Measurements from ENCODE around the gene ECT2L. TPM values are rescaled to one million over a fixed set of nuclear protein-coding genes. Genes with fewer than 3 reads are reported as not detected.

ECT2L gene
- total RNA-seq, 4 donors from 2014 or later: 0.13 to 0.56 (median 0.23) TPM; not detected in 1

DNA sequence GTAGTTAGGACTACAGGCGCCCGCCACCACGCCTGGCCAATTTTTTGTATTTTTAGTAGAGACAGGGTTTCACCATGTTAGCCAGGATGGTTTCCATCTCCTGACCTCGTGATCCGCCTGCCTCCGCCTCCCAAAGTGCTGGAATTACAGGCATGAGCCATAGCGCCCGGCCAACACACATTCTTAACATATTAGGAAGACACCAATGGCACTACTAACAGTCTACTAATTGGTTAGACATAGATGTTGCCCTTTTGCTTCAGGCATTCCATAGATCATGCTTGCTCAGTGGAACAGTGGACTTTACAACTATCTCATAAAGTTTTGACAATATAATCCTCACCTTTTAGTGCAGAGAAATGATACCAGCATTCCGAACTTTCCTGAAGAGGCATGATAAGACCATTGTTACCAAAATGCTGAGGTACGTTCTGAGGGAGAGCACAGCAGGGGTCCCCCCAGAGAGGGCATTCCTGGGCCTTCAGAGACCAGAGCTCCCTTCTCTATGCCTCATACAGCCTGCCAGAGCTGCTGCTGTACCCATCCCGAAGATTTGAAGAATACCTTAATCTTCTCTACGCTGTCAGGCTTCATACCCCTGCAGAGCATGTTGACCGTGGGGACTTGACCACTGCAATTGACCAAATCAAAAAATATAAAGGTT is 89.4 kb downstream of the ECT2L start:
- Histone ChIP-seq H3K27me3 (no peaks in the 10 kb centered on the region), H3K36me3 (no peaks in the 10 kb centered on the region), H3K27ac (no peak overlapping the region), H3K9me3 (no peaks in the 10 kb centered on the region), H3K4me3 (no peak overlapping the region), H3K4me1 (peaks cover 6% of the 10 kb centered on the region)
- 98% methylated on average over 13 of the region's 13 CpGs for WGBS
- no peak for DNase-seq (ENCODE audit: low spot score in 2 of 2)
- TF ChIP-seq POLR2AphosphoS5 (IDR thresholded peaks at IDR 0.05) (no peak), EP300 (IDR thresholded peaks at IDR 0.05) (no peak)

DNA sequence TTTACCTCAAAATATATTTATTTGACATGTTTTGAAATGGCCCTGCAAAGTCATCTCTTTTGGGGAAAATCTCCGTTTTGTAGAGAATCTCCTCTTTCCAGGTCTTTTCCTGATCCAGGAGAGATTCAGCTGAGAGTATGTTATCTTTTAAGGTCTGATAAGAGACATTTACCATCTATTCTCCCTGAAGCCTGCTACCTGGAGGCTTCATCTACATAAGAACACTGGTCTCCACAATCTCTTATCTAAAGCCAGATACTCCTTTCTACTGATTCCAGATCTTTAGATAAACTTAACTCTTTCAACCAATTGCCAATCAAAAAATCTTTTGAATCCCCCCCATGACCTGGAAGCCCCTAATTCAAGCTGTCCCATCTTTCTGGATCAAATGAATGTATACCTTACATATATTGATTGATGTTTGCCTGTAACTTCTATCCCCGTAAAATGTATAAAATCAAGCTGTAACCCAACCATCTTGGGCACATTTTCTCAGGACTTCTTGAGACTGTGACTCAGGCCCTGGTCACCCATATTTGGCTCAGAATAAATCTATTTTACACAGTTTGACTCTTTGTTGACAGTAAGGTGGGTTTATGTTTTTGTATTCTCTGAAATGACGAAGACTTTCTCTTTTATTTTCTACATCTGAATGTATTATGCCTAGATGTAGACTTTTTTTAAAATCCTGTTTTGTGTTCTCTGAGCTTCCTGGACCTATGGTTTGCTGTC is 95.5 kb downstream of the ECT2L start:
- no peaks in the 10 kb centered on the region for H3K9me3 ChIP-seq
- H3K27ac ChIP-seq: no peak overlapping the region
- no peaks in the 10 kb centered on the region for H3K36me3 ChIP-seq
- H3K27me3 ChIP-seq: no peaks in the 10 kb centered on the region
- DNase-seq (ENCODE audit: low spot score in 2 of 2): no peak
- WGBS: 92% methylated on average over 3 of the region's 3 CpGs
- H3K4me3 ChIP-seq: no peak overlapping the region
- peaks cover 6% of the 10 kb centered on the region for H3K4me1 ChIP-seq
- TF ChIP-seq POLR2A (IDR thresholded peaks at IDR 0.05) (no peak), EP300 (IDR thresholded peaks at IDR 0.05) (no peak), POLR2AphosphoS5 (IDR thresholded peaks at IDR 0.05) (no peak), CTCF (IDR thresholded peaks at IDR 0.05) (no peak)

- H3K9me3 ChIP-seq: no peaks in the 10 kb centered on the region
- H3K36me3 ChIP-seq: peaks cover 10% of the 10 kb centered on the region
- DNase-seq (ENCODE audit: low spot score in 2 of 2): no peak
- H3K4me3 ChIP-seq: no peak overlapping the region
- H3K4me1 ChIP-seq: no peaks in the 10 kb centered on the region
- H3K27me3 ChIP-seq: no peaks in the 10 kb centered on the region
- 93% methylated on average over 8 of the region's 8 CpGs for WGBS
- H3K27ac ChIP-seq: no peak overlapping the region
- TF ChIP-seq POLR2A (IDR thresholded peaks at IDR 0.05): no peak
- no peak for TF ChIP-seq EP300 (IDR thresholded peaks at IDR 0.05)
- TF ChIP-seq POLR2AphosphoS5 (IDR thresholded peaks at IDR 0.05): no peak
- TF ChIP-seq CTCF (IDR thresholded peaks at IDR 0.05): no peak
These were observed 100.3 kb downstream of the ECT2L start for GRCh38 chr6:138896104-138896756.

DNA sequence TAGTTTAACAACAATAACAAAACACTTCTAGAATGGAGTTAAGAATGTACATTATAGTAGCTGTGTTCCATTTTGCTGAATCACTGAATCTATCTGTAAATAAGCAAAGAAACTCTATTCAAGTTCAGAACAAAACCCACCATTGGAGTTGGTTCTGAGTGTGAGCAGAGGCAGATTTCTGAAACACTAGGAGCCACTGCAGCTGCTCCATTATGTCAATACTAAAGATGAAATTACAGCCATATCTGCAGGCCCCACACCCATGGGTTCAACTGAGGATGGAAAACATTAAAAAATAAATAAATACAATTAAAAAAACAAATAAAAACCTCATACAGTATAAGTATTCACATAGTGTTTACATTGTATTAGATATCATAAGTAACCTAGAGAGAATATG is 101.1 kb downstream of the ECT2L start:
- no peak overlapping the region for H3K4me3 ChIP-seq
- H3K9me3 ChIP-seq: no peaks in the 10 kb centered on the region
- H3K4me1 ChIP-seq: no peaks in the 10 kb centered on the region
- no peak overlapping the region for H3K27ac ChIP-seq
- H3K36me3 ChIP-seq: peaks cover 15% of the 10 kb centered on the region
- no peak for DNase-seq (ENCODE audit: low spot score in 2 of 2)
- H3K27me3 ChIP-seq: no peaks in the 10 kb centered on the region
- TF ChIP-seq CTCF (IDR thresholded peaks at IDR 0.05) (no peak), EP300 (IDR thresholded peaks at IDR 0.05) (no peak), POLR2A (IDR thresholded peaks at IDR 0.05) (no peak), POLR2AphosphoS5 (IDR thresholded peaks at IDR 0.05) (no peak)

- H3K27ac ChIP-seq: no peak overlapping the region
- no peak for TF ChIP-seq POLR2A (IDR thresholded peaks at IDR 0.05)
- no peak for TF ChIP-seq EP300 (IDR thresholded peaks at IDR 0.05)
- TF ChIP-seq POLR2AphosphoS5 (IDR thresholded peaks at IDR 0.05): no peak
- no peak for TF ChIP-seq CTCF (IDR thresholded peaks at IDR 0.05)
- H3K4me3 ChIP-seq: no peak overlapping the region
- no peaks in the 10 kb centered on the region for H3K9me3 ChIP-seq
- no peaks in the 10 kb centered on the region for H3K4me1 ChIP-seq
- 85% methylated on average over 7 of the region's 7 CpGs for WGBS
- peaks cover 84% of the 10 kb centered on the region for H3K36me3 ChIP-seq
- no peaks in the 10 kb centered on the region for H3K27me3 ChIP-seq
- no peak for DNase-seq (ENCODE audit: low spot score in 2 of 2)
These were observed 111.3 kb downstream of the ECT2L start for GRCh38 chr6:138907167-138907566.

Data from suprapubic skin (tissue), 4 donors.